ENCODE results near the gene ZFP57.
"Not testable (repeated sequence)": the region's sequence is repeated elsewhere in the genome, so short reads cannot be mapped to it uniquely, and the experiment has no call there.

ZFP57 gene

GRCh38 chr6:29666826-29667130, 14.2 kb downstream of the ZFP57 start:
- Histone ChIP-seq H2AFZ (ENCODE audit: low read length) (no peak overlapping the region), H3K9me2 (replicated peaks; ENCODE audit: low read depth, low read length) (no peaks in the 10 kb centered on the region), H3K9me3 (ENCODE audit: insufficient read depth, low read depth, low read length) (no peaks in the 10 kb centered on the region), H3K79me2 (ENCODE audit: insufficient read depth, low read length) (no peaks in the 10 kb centered on the region), H3F3A (ENCODE audit: low read depth) (no peaks in the 10 kb centered on the region), H3K4me3 (ENCODE audit: low read length, poor library complexity, severe bottlenecking) (no peak overlapping the region), H3K27me3 (ENCODE audit: insufficient read depth, low read length, poor library complexity, severe bottlenecking) (peaks cover 5% of the 10 kb centered on the region), H3K4me2 (ENCODE audit: low read depth, low read length, poor library complexity, severe bottlenecking) (no peak overlapping the region), H3K9ac (ENCODE audit: low read depth, low read length, poor library complexity, severe bottlenecking) (no peak overlapping the region), H3K4me1 (ENCODE audit: insufficient read depth, low read length, poor library complexity, severe bottlenecking) (no peaks in the 10 kb centered on the region), H3K36me3 (ENCODE audit: insufficient read depth, low read length) (no peaks in the 10 kb centered on the region), H4K20me1 (ENCODE audit: insufficient read depth, low read length, poor library complexity, severe bottlenecking) (no peaks in the 10 kb centered on the region)
- no peak for TF ChIP-seq EZH2phosphoT487 (IDR thresholded peaks at IDR 0.05; ENCODE audit: borderline replicate concordance)
- TF ChIP-seq CTCF (conservative IDR thresholded peaks at IDR 0.05; ENCODE audit: low read length) = no peak

GRCh38 chr6:29665942-29666825, 14.8 kb downstream of the ZFP57 start:
- Histone ChIP-seq H3K9ac (ENCODE audit: low read depth, low read length, poor library complexity, severe bottlenecking) (no peak overlapping the region), H3F3A (ENCODE audit: low read depth) (no peaks in the 10 kb centered on the region), H3K36me3 (ENCODE audit: insufficient read depth, low read length) (no peaks in the 10 kb centered on the region), H2AFZ (ENCODE audit: low read length) (no peak overlapping the region), H3K79me2 (ENCODE audit: insufficient read depth, low read length) (no peaks in the 10 kb centered on the region), H4K20me1 (ENCODE audit: insufficient read depth, low read length, poor library complexity, severe bottlenecking) (no peaks in the 10 kb centered on the region), H3K27me3 (ENCODE audit: insufficient read depth, low read length, poor library complexity, severe bottlenecking) (peaks cover under 1% of the 10 kb centered on the region), H3K9me2 (replicated peaks; ENCODE audit: low read depth, low read length) (no peaks in the 10 kb centered on the region), H3K9me3 (ENCODE audit: insufficient read depth, low read depth, low read length) (no peaks in the 10 kb centered on the region), H3K4me1 (ENCODE audit: insufficient read depth, low read length, poor library complexity, severe bottlenecking) (no peaks in the 10 kb centered on the region), H3K4me3 (ENCODE audit: low read length, poor library complexity, severe bottlenecking) (no peak overlapping the region), H3K4me2 (ENCODE audit: low read depth, low read length, poor library complexity, severe bottlenecking) (no peak overlapping the region)
- TF ChIP-seq EZH2phosphoT487 (IDR thresholded peaks at IDR 0.05; ENCODE audit: borderline replicate concordance) (no peak), CTCF (conservative IDR thresholded peaks at IDR 0.05; ENCODE audit: low read length) (no peak)

- TF ChIP-seq CTCF (conservative IDR thresholded peaks at IDR 0.05; ENCODE audit: low read length) (no peak), EZH2phosphoT487 (IDR thresholded peaks at IDR 0.05; ENCODE audit: borderline replicate concordance) (no peak)
- Histone ChIP-seq H4K20me1 (ENCODE audit: insufficient read depth, low read length, poor library complexity, severe bottlenecking) (no peaks in the 10 kb centered on the region), H2AFZ (ENCODE audit: low read length) (no peak overlapping the region), H3K79me2 (ENCODE audit: insufficient read depth, low read length) (no peaks in the 10 kb centered on the region), H3K9me3 (ENCODE audit: insufficient read depth, low read depth, low read length) (no peaks in the 10 kb centered on the region), H3K27me3 (ENCODE audit: insufficient read depth, low read length, poor library complexity, severe bottlenecking) (no peaks in the 10 kb centered on the region), H3K9me2 (replicated peaks; ENCODE audit: low read depth, low read length) (no peaks in the 10 kb centered on the region), H3K4me3 (ENCODE audit: low read length, poor library complexity, severe bottlenecking) (no peak overlapping the region), H3K4me1 (ENCODE audit: insufficient read depth, low read length, poor library complexity, severe bottlenecking) (no peaks in the 10 kb centered on the region), H3K9ac (ENCODE audit: low read depth, low read length, poor library complexity, severe bottlenecking) (no peak overlapping the region), H3F3A (ENCODE audit: low read depth) (no peaks in the 10 kb centered on the region), H3K4me2 (ENCODE audit: low read depth, low read length, poor library complexity, severe bottlenecking) (no peak overlapping the region), H3K36me3 (ENCODE audit: insufficient read depth, low read length) (no peaks in the 10 kb centered on the region)
These were observed 17.5 kb downstream of the ZFP57 start for GRCh38 chr6:29663300-29664042.

- not testable (repeated sequence) for H3K9ac ChIP-seq (ENCODE audit: low read depth, low read length, poor library complexity, severe bottlenecking); H3F3A ChIP-seq (ENCODE audit: low read depth); H3K4me1 ChIP-seq (ENCODE audit: insufficient read depth, low read length, poor library complexity, severe bottlenecking); H3K9me2 ChIP-seq (replicated peaks; ENCODE audit: low read depth, low read length); H2AFZ ChIP-seq (ENCODE audit: low read length); H3K27me3 ChIP-seq (ENCODE audit: insufficient read depth, low read length, poor library complexity, severe bottlenecking); H3K79me2 ChIP-seq (ENCODE audit: insufficient read depth, low read length); H3K9me3 ChIP-seq (ENCODE audit: insufficient read depth, low read depth, low read length); H4K20me1 ChIP-seq (ENCODE audit: insufficient read depth, low read length, poor library complexity, severe bottlenecking); H3K4me2 ChIP-seq (ENCODE audit: low read depth, low read length, poor library complexity, severe bottlenecking); H3K36me3 ChIP-seq (ENCODE audit: insufficient read depth, low read length); H3K4me3 ChIP-seq (ENCODE audit: low read length, poor library complexity, severe bottlenecking)
These were observed 19.3 kb downstream of the ZFP57 start for GRCh38 chr6:29661502-29662141.
